Hepatocyte (in vitro differentiated cells): ENCODE data around the gene G0S2.

ENCODE experiments used
- CTCF ChIP-seq: fragments of 200-600 bp; sonication (generic); IDR thresholded peaks from 2 replicates; pipeline ENCODE4 v1.5.1; 2016; ENCODE audit warnings: antibody characterized with exemption, mild to moderate bottlenecking; ENCODE audit not compliant: poor library complexity
- EZH2 ChIP-seq: fragments of 200-600 bp; sonication (generic); IDR thresholded peaks from 2 replicates; pipeline ENCODE4 v1.6.1; 2016; ENCODE audit warnings: antibody characterized with exemption, mild to moderate bottlenecking, borderline replicate concordance

- no peak for TF ChIP-seq CTCF
- TF ChIP-seq EZH2, result no peak
Observed at GRCh38 chr1:209720326-209720725, 45.1 kb downstream of the G0S2 start.
